ENCODE measurements around the gene IGF2BP3. TPM values are rescaled to one million over a fixed set of nuclear protein-coding genes. Genes with fewer than 3 reads are reported as not detected.

IGF2BP3 gene
- total and polyA plus RNA-seq, 2 donors (not counting 3 experiments of a cell fraction or from before 2014, with no cell fraction given): 41.2 to 111 TPM

DNA sequence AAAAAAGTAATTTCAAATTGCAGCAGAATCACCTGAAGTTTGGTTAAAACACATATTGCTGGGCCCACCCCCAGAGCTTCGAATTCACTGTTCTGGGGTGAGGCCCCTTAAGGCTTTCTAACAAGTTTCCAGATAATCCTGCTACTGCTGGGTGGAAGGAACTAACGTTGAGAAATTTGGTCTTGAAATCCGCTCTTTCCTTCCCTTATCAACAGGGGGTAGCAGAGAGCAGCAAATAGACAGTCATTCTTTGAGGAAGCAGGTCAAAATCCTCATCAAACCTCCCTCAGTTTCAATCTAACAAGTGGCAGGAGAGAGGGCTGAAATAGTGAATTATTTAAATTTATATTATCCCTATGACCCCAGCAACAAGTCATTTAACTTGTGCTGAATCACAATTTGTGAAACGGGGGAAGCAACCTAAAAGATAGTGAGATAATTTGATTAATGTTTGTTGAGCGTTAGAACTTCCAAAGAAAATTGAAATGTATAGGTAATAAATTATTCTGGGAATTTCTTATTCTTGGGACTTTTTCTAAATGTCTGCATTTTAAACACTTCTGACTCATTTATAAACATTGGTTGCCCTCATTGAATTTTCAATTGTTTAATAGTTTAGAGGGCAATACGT, 192.8 kb downstream of the IGF2BP3 start:
- POLR2A ChIA-PET: interaction anchor here (0.7 kb wide), 1 partner anchor 37 kb away, joined by 6 read pairs; no protein-coding TSS in a partner anchor

More for the DNA sequence above, 192.8 kb downstream of the IGF2BP3 start:
- H3K4me2 ChIP-seq (ENCODE audit: insufficient read depth, low read length): no peak overlapping the region
- BruUV-seq (replicated peaks): no TSS peak
- no peaks in the 10 kb centered on the region for H3K79me2 ChIP-seq (ENCODE audit: control insufficient read depth, insufficient read depth, low read length)
- TF ChIP-seq CTCF (IDR thresholded peaks at IDR 0.05; ENCODE audit: extremely low read depth in 1 of 2, insufficient read depth in 1 of 2, low read depth in 1 of 2, low read length in 2 of 2) (peak; percentile 70 to 75), FOS (IDR thresholded peaks at IDR 0.05; ENCODE audit: borderline replicate concordance, insufficient read depth, low read length) (no peak), POLR2A (IDR thresholded peaks at IDR 0.05; ENCODE audit: low read depth, low read length) (no peak)
- H3K27ac ChIP-seq (ENCODE audit: insufficient read depth, low read depth, low read length): no peak overlapping the region
- no peak overlapping the region for H3K4me3 ChIP-seq (replicated peaks in 1 of 3; ENCODE audit: insufficient read depth in 1 of 3, low read depth in 1 of 3, low read length in 3 of 3)
- dilution Hi-C loops (cut with MboI; ENCODE audit: extremely low pct_ligation_motif_present, low sequenced_read_pairs) (loop anchor here (25.0 kb wide), 1 partner anchor 235 kb away; no protein-coding TSS in a partner anchor), intact Hi-C loops (cut with micrococcal nuclease) (loop anchor here (1.0 to 2.0 kb wide), 3 partner anchors 79 to 270 kb away; no protein-coding TSS in a partner anchor)
- no peaks in the 10 kb centered on the region for H3K9me3 ChIP-seq (replicated peaks; ENCODE audit: control insufficient read depth, insufficient read depth, low read length)
- H3K9me1 ChIP-seq (replicated peaks; ENCODE audit: control insufficient read depth, extremely low read depth, insufficient read depth, low read length): no peaks in the 10 kb centered on the region
- no peak overlapping the region for H3K9ac ChIP-seq (replicated peaks; ENCODE audit: extremely low read depth, insufficient read depth, low read length)
- H2AFZ ChIP-seq (ENCODE audit: low read depth, low read length): no peak overlapping the region
- no peaks in the 10 kb centered on the region for H3K27me3 ChIP-seq (ENCODE audit: control insufficient read depth in 2 of 2, insufficient read depth in 2 of 2, low read length in 2 of 2)
- peak; percentile 90 for FAIRE-seq
- H3K4me1 ChIP-seq (ENCODE audit: control insufficient read depth, extremely low read depth, insufficient read depth, low read length): peaks cover 9% of the 10 kb centered on the region
- H4K20me1 ChIP-seq (replicated peaks; ENCODE audit: control insufficient read depth, extremely low read depth, insufficient read depth, low read length): no peaks in the 10 kb centered on the region
- CTCF ChIA-PET: interaction anchor here (0.9 to 2.1 kb wide), 4 partner anchors 185 to 191 kb away, joined by 3 to 18 read pairs (median 10); no protein-coding TSS in a partner anchor
- no peaks in the 10 kb centered on the region for H3K36me3 ChIP-seq (ENCODE audit: control insufficient read depth in 2 of 2, extremely low read depth in 1 of 2, insufficient read depth in 2 of 2, low read length in 2 of 2)
- peak; percentile 78 for DNase-seq (ENCODE audit: low read depth, low spot score)

Data from endothelial cell of umbilical vein (primary cell).